Stimulated activated CD4-positive, alpha-beta T cell treated with anti-CD3 and anti-CD28 coated beads, Interleukin-1b, Interleukin-23, amount 100 ng/mL, for 24 hours (primary cell): ENCODE data around the gene TLR8.
"Not testable (repeated sequence)": the region's sequence is repeated elsewhere in the genome, so short reads cannot be mapped to it uniquely, and the experiment has no call there.

ENCODE experiments used
- DNase-seq, 4 experiments: peaks; one replicate each; pipeline ENCODE4 v3.0.0-alpha.2; 2020; ENCODE audit warnings: low read depth in 4 of 4, low spot score in 1 of 4

Gene TLR8

GRCh38 chrX:12963210-12963850 is 56.9 kb downstream of the TLR8 start:
- not testable (repeated sequence) for DNase-seq

- DNase-seq: no peak
These were observed 58.9 kb downstream of the TLR8 start for GRCh38 chrX:12965131-12965940.

GRCh38 chrX:12966151-12966550 is 59.7 kb downstream of the TLR8 start:
- DNase-seq: no peak

GRCh38 chrX:12967711-12968465 is 61.5 kb downstream of the TLR8 start:
- no peak for DNase-seq

GRCh38 chrX:12970691-12971202 is 64.3 kb downstream of the TLR8 start:
- DNase-seq: no peak

GRCh38 chrX:12971282-12972003 is 65.0 kb downstream of the TLR8 start:
- DNase-seq: no peak

- DNase-seq: no peak
These were observed 65.8 kb downstream of the TLR8 start for GRCh38 chrX:12972243-12972642.
